BJ (cell line): ENCODE measurements around the gene ZNF253. TPM values are rescaled to one million over a fixed set of nuclear protein-coding genes. Genes with fewer than 3 reads are reported as not detected.
"Not testable (repeated sequence)": the region's sequence is repeated elsewhere in the genome, so short reads cannot be mapped to it uniquely, and the experiment has no call there.

Source experiments
- CTCF ChIA-PET: fragments of 350-600 bp; formaldehyde crosslinking; extraction: SDS; loops from one replicate; lab custom pipeline; 2021; ENCODE audit warnings: antibody characterized with exemption, inconsistent platforms; lab: Yijun Ruan, JAX
- POLR2A ChIA-PET: fragments of 300-600 bp; sonication (Branson Sonifier 250); formaldehyde crosslinking; extraction: SDS; loops from one replicate; lab custom pipeline; 2021; ENCODE audit warnings: antibody characterized with exemption; lab: Charles Lee
- DNase-seq: peaks from one replicate; pipeline ENCODE4 v3.0.0-alpha.2; 2011; ENCODE audit warnings: low read depth
- H3K27me3 ChIP-seq: 2 replicates; pipeline ENCODE4 v1.6.0; 2011; ENCODE audit warnings: low read length; ENCODE audit not compliant: control insufficient read depth, insufficient read depth
- H3K36me3 ChIP-seq: 2 replicates; pipeline ENCODE4 v1.5.1; 2011; ENCODE audit warnings: low read length; ENCODE audit not compliant: control insufficient read depth, insufficient read depth
- H3K4me3 ChIP-seq: 2 replicates; pipeline ENCODE4 v1.5.1; 2011; ENCODE audit warnings: low read depth, mild to moderate bottlenecking, control low read depth, low read length
- polyA plus RNA-seq: library from polyadenylated mRNA; depleted of rRNA; stranded (reverse); fragments of >200 nt; gene quantifications from 2 replicates; pipeline ENCODE4 v1.2.3, GENCODE V29; 2011
- TF ChIP-seq, protein P1 (sequence below): IDR thresholded peaks from 2 replicates; pipeline ENCODE4 v1.5.1; 2011; ENCODE audit warnings: low read depth, mild to moderate bottlenecking, control low read depth, inconsistent platforms, low read length, moderate library complexity; ENCODE audit not compliant: insufficient read depth

ZNF253 gene
- polyA plus RNA-seq, 1 experiment, result 0.67 TPM

GRCh38 chr19:19866611-19867248 lies 1.0 kb downstream of the ZNF253 start:
- ChIA-PET CTCF (interaction anchor here (0.6 to 1.8 kb wide), 2 partner anchors 10 to 85 kb away, joined by 3 read pairs; no protein-coding TSS in a partner anchor), POLR2A (no interaction called here)
- no peak for DNase-seq
- no peaks in the 10 kb centered on the region for H3K36me3 ChIP-seq
- H3K4me3 ChIP-seq, result peak overlapping the region; percentile 80
- no peaks in the 10 kb centered on the region for H3K27me3 ChIP-seq
- TF ChIP-seq, protein P1, sequence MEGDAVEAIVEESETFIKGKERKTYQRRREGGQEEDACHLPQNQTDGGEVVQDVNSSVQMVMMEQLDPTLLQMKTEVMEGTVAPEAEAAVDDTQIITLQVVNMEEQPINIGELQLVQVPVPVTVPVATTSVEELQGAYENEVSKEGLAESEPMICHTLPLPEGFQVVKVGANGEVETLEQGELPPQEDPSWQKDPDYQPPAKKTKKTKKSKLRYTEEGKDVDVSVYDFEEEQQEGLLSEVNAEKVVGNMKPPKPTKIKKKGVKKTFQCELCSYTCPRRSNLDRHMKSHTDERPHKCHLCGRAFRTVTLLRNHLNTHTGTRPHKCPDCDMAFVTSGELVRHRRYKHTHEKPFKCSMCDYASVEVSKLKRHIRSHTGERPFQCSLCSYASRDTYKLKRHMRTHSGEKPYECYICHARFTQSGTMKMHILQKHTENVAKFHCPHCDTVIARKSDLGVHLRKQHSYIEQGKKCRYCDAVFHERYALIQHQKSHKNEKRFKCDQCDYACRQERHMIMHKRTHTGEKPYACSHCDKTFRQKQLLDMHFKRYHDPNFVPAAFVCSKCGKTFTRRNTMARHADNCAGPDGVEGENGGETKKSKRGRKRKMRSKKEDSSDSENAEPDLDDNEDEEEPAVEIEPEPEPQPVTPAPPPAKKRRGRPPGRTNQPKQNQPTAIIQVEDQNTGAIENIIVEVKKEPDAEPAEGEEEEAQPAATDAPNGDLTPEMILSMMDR, result no peak

GRCh38 chr19:19870086-19870485 lies 4.4 kb downstream of the ZNF253 start:
- H3K4me3 ChIP-seq, H3K27me3 ChIP-seq, CTCF ChIA-PET, DNase-seq, POLR2A ChIA-PET, H3K36me3 ChIP-seq: not testable (repeated sequence)

GRCh38 chr19:19871932-19872331 lies 6.2 kb downstream of the ZNF253 start:
- no peak for DNase-seq
- no peaks in the 10 kb centered on the region for H3K27me3 ChIP-seq
- TF ChIP-seq, protein P1, result no peak
- CTCF ChIA-PET, result no interaction called here
- no peaks in the 10 kb centered on the region; the same call in 1 of the 2 replicates for H3K36me3 ChIP-seq
- POLR2A ChIA-PET, result no interaction called here
- H3K4me3 ChIP-seq, result no peak overlapping the region

- DNase-seq, result no peak
- TF ChIP-seq, protein P1, result no peak
- Histone ChIP-seq H3K27me3 (no peaks in the 10 kb centered on the region), H3K36me3 (no peaks in the 10 kb centered on the region; the same call in 1 of the 2 replicates), H3K4me3 (no peak overlapping the region)
- CTCF ChIA-PET, result no interaction called here
- POLR2A ChIA-PET, result no interaction called here
Measured at GRCh38 chr19:19873381-19873780, 7.7 kb downstream of the ZNF253 start.

DNA sequence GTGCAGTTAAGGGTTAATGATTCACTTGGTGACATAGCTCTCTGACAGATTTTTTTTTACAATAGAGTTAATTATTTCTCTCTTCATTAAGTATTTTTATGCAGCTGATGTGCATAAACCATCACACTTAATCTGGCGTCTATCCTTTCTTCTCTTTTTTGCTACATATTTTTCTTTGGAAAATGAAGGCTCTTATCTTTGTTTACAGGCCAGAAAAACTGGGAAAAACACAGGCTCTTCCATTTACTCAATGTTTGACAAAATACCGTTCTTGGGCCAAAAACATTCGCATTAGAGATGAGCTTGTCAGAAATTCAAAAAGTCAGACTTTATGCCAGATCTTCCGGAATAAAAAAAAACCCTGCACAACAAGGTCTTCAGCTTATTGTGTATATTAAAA lies 12.0 kb downstream of the ZNF253 start:
- TF ChIP-seq, protein P1, result no peak
- no peak overlapping the region for H3K4me3 ChIP-seq
- ChIA-PET CTCF (no interaction called here), POLR2A (no interaction called here)
- no peaks in the 10 kb centered on the region for H3K27me3 ChIP-seq
- H3K36me3 ChIP-seq, result peaks cover 2% of the 10 kb centered on the region
- no peak for DNase-seq

- ChIA-PET CTCF (no interaction called here), POLR2A (no interaction called here)
- DNase-seq, result no peak
- TF ChIP-seq, protein P1, result no peak
- Histone ChIP-seq H3K27me3 (no peaks in the 10 kb centered on the region), H3K4me3 (no peak overlapping the region), H3K36me3 (peaks cover 3% of the 10 kb centered on the region)
Measured at GRCh38 chr19:19884583-19884982, 18.9 kb downstream of the ZNF253 start.

DNA sequence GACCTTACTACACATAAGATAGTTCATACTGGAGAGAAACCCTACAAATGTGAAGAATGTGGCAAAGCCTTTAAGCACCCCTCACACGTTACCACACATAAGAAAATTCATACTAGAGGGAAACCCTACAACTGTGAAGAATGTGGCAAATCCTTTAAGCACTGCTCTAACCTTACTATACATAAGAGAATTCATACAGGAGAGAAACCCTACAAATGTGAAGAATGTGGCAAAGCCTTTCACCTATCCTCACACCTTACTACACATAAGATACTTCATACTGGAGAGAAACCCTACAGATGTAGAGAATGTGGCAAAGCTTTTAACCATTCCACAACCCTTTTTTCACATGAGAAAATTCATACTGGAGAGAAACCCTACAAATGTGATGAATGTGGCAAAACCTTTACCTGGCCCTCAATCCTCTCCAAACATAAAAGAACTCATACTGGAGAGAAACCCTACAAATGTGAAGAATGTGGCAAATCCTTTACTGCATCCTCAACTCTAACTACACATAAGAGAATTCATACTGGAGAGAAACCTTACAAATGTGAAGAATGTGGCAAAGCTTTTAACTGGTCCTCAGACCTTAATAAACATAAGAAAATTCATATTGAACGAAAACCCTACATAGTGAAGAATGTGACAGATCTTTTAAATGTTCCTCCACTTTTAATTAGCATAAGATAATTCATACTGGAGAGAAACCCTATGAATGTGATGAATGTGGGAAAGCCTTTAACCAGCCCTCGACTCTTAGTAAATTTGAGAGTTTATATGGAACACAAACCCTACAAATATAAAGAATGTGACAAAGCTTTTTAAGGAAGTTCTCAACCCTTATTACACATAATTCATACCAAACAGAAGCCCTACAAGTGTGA lies 26.6 kb downstream of the ZNF253 start:
- H3K4me3 ChIP-seq, H3K36me3 ChIP-seq, H3K27me3 ChIP-seq, POLR2A ChIA-PET, CTCF ChIA-PET, DNase-seq: not testable (repeated sequence)
